ENCODE results near the gene SLC27A4. TPM values are rescaled to one million over a fixed set of nuclear protein-coding genes. Genes with fewer than 3 reads are reported as not detected.
A peak's percentile ranks its signal among the peaks of the same experiment; 100 is the strongest.

The SLC27A4 gene
- 10 to 100 TPM; 46.0 to 58.2 TPM for total RNA-seq
- long read RNA-seq, transcript SLC27A4-201 (13 exons, 3,028 nt) = major isoform, 123 of 211 reads
- long read RNA-seq, partial matches to known transcripts = 75 of 211 reads
- long read RNA-seq, other reads (novel, unspliced or antisense) = 13 of 211 reads

GRCh38 chr9:128339761-128340690 is at the start of gene SLC27A4:
TSS of gene SLC27A4 (plus strand) at chr9:128340527. CDS start at chr9:128343133, 2,606 bp downstream.
- peak; percentile 87 for ATAC-seq
- intact Hi-C loops (cut with DNase I, micrococcal nuclease) = no loop called here
- peak; percentile 85 to 88 for DNase-seq

GRCh38 chr9:128292009-128292408 is 48.3 kb upstream of the SLC27A4 start:
- no peak for ATAC-seq
- DNase-seq = no peak
- intact Hi-C loops (cut with DNase I, micrococcal nuclease) = no loop called here

- DNase-seq (no peak), ATAC-seq (no peak)
- intact Hi-C loops (cut with DNase I, micrococcal nuclease) = no loop called here
Measured at GRCh38 chr9:128293091-128293490, 47.2 kb upstream of the SLC27A4 start.

- no peak for ATAC-seq
- no peak for DNase-seq
- intact Hi-C loops (cut with DNase I, micrococcal nuclease) = no loop called here
Measured at GRCh38 chr9:128294142-128294541, 46.2 kb upstream of the SLC27A4 start.

GRCh38 chr9:128296340-128297220 is 43.7 kb upstream of the SLC27A4 start:
- ATAC-seq (peak; percentile 82), DNase-seq (peak; percentile 28 to 55)
- intact Hi-C loops (cut with DNase I, micrococcal nuclease) = no loop called here

GRCh38 chr9:128297221-128297773 is 43.0 kb upstream of the SLC27A4 start:
- DNase-seq (no peak), ATAC-seq (peak; percentile 28)
- intact Hi-C loops (cut with DNase I, micrococcal nuclease) = no loop called here

GRCh38 chr9:128298535-128299482 is 41.5 kb upstream of the SLC27A4 start:
- DNase-seq = peak in 1 of 2 donors; percentile 36
- ATAC-seq = peak; percentile 23
- intact Hi-C loops (cut with DNase I, micrococcal nuclease) = no loop called here

- intact Hi-C loops (cut with DNase I, micrococcal nuclease) = no loop called here
- ATAC-seq (peak; percentile 14), DNase-seq (no peak)
Measured at GRCh38 chr9:128304136-128304970, 36.0 kb upstream of the SLC27A4 start.

GRCh38 chr9:128304971-128305288 is 35.4 kb upstream of the SLC27A4 start:
- peak; percentile 73 for ATAC-seq
- no peak for DNase-seq
- intact Hi-C loops (cut with DNase I, micrococcal nuclease) = no loop called here

GRCh38 chr9:128309551-128309950 is 30.8 kb upstream of the SLC27A4 start:
- intact Hi-C loops (cut with DNase I, micrococcal nuclease) = no loop called here
- ATAC-seq (no peak), DNase-seq (no peak)

GRCh38 chr9:128310461-128310860 is 29.9 kb upstream of the SLC27A4 start:
- intact Hi-C loops (cut with DNase I, micrococcal nuclease) = no loop called here
- ATAC-seq (no peak), DNase-seq (no peak)

- no peak for ATAC-seq
- intact Hi-C loops (cut with DNase I, micrococcal nuclease) = no loop called here
- no peak for DNase-seq
Measured at GRCh38 chr9:128314697-128315096, 25.6 kb upstream of the SLC27A4 start.

GRCh38 chr9:128316421-128316820 is 23.9 kb upstream of the SLC27A4 start:
- DNase-seq = no peak
- intact Hi-C loops (cut with DNase I, micrococcal nuclease) = no loop called here
- no peak for ATAC-seq

GRCh38 chr9:128317629-128318028 is 22.7 kb upstream of the SLC27A4 start:
- intact Hi-C loops (cut with DNase I, micrococcal nuclease) = no loop called here
- ATAC-seq = no peak
- DNase-seq = no peak

GRCh38 chr9:128321343-128321742 is 19.0 kb upstream of the SLC27A4 start:
- intact Hi-C loops (cut with DNase I, micrococcal nuclease) = no loop called here
- ATAC-seq (no peak), DNase-seq (no peak)

- intact Hi-C loops (cut with DNase I, micrococcal nuclease) = no loop called here
- no peak for DNase-seq
- ATAC-seq = peak; percentile 11
Measured at GRCh38 chr9:128321879-128322403, 18.4 kb upstream of the SLC27A4 start.

Measured in left colon (tissue), 2 donors.